ENCODE measurements around the gene KLHL26.

KLHL26 gene

DNA sequence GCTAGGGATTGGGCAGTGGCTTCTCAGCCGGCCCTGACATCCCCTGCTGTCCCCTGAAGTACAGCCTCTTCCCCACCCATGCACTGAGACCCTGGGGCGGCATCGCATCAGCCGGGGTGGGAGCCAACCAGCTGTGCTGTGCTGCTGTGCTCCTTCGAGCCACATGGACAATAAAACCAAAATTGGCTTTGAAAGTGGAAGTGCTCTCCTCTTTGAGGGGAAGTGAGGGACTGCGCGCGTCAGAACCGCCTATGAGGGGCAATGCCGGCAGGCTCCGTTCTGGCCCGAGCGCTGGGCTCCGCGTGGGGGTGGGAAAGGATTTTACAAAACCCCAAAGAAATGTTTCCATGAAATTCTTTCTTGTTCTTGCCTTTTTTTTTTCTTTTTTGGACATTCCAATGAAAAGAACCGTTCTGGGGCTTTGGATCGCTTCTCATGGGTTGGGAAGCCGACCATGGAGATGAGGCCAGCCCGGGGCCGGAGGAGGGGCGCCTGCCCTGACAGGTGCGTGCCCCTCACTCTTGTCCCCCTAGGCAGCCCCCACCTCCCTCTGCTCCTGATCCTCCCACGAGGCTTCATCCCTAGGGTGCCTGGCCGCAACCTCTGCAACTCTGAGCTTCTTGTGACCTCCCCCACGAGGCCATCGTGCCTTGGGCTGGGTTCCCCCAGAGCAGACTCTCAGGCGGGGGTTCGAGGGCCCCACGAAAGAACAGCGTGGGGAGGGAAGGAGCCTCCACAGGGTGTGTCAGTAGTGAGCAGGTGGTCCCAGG is 22.6 kb downstream of the KLHL26 start:
- peaks cover 14 to 98% (median 83%) of the 10 kb centered on the region in 4 donors for H3K4me1 ChIP-seq
- DNase-seq = peak; percentile 62 to 90
- H3K4me3 ChIP-seq = peak overlapping the region; percentile 16 to 39
- no peaks in the 10 kb centered on the region for H3K27me3 ChIP-seq
- intact Hi-C loops (cut with DNase I; ENCODE audit: low total_unique reads) = no loop called here
- no peaks in the 10 kb centered on the region for H3K9me3 ChIP-seq
- TF ChIP-seq, protein P1, sequence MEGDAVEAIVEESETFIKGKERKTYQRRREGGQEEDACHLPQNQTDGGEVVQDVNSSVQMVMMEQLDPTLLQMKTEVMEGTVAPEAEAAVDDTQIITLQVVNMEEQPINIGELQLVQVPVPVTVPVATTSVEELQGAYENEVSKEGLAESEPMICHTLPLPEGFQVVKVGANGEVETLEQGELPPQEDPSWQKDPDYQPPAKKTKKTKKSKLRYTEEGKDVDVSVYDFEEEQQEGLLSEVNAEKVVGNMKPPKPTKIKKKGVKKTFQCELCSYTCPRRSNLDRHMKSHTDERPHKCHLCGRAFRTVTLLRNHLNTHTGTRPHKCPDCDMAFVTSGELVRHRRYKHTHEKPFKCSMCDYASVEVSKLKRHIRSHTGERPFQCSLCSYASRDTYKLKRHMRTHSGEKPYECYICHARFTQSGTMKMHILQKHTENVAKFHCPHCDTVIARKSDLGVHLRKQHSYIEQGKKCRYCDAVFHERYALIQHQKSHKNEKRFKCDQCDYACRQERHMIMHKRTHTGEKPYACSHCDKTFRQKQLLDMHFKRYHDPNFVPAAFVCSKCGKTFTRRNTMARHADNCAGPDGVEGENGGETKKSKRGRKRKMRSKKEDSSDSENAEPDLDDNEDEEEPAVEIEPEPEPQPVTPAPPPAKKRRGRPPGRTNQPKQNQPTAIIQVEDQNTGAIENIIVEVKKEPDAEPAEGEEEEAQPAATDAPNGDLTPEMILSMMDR (IDR thresholded peaks at IDR 0.05) = peak in 1 of 2 experiments; percentile 8
- peak overlapping the region; percentile 96 to 99 for H3K27ac ChIP-seq
- peaks cover under 1 to 2% (median 2%) of the 10 kb centered on the region in 3 donors for H3K36me3 ChIP-seq

DNA sequence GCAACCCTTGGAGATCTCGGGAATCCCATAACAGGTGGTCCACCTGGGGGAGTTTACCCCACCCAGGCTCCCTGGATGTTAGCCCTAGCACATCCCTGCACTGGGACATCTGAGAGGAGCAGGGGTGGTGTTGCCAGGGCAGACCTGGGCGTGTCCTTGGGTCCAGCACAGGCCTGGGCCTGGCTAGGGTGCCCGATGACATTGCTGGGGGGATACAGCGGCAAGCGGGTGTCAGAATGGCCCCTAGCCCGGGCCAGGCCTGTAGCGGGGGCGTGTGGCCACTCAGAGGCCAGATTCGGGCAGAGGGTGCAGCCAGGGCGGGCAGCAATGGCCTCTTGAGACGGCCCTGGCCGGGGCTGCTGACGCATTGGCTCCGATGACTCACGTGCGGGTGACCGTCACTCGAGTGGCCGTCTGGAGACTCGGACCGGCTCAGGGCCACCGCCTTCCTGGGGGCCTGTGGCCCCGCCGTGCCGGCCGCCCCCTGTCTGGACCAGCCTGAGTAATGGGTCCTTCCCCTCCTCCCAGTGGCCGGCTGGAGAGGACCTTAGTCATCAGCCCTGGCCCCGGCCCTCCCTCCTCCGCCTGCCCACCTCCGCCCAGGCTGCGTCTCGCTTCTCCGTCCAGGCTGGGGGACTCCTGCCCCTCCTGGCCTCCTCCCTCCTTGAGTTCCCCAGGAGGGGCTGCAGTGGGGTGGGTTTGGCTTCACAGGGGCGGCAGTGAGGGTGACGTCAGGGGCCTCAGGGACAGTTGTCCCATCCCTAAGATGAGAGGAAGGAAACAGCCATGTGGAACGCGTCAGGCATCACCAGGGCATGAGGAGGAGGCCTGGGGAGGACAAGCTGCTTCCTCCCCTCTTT is 23.5 kb downstream of the KLHL26 start:
- Histone ChIP-seq H3K36me3 (peaks cover 5 to 8% (median 6%) of the 10 kb centered on the region in 3 donors), H3K27ac (peak overlapping the region; percentile 96 to 99), H3K27me3 (no peaks in the 10 kb centered on the region), H3K4me1 (peaks cover 14 to 100% (median 88%) of the 10 kb centered on the region in 4 donors), H3K9me3 (no peaks in the 10 kb centered on the region), H3K4me3 (peak overlapping the region; percentile 16 to 39)
- DNase-seq = peak; percentile 86 to 98
- TF ChIP-seq, protein P1 (IDR thresholded peaks at IDR 0.05) = peak in 1 of 2 experiments; percentile 4
- intact Hi-C loops (cut with DNase I; ENCODE audit: low total_unique reads) = no loop called here

DNA sequence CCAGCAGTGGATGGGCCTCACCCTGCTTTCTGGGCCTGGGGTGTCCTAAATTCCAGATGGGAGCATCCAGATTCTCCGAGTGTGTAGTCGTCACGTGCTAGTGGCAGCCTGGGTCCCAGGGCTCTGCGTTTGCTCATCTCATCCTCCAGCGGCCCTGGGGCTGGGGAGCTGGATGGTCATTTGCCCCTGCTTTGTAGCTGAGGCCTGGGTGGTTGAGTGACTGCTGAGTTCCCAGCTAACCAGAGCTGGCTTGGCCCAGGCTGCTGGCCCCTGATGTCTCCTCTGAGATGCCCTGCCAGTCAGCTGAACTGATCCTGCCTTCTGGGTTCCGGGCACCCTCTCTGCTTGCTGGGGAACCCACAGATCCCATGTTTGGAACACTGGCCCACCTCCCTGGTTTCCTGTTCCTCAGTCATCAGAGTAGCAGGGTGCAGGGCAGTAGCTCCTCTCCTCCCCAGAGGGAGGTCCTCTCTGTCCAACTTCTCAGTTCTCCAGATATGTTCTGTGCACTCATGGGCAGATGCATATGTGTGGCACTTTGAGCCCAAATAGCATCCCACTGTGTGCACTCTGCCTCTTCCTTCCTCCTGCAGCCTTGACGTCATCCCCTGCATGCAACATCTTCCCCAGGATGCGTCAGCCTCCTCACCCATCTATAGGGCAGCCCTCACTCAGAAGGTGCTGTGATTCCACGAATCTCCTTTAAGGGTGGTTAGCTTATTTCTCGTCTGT is 24.3 kb downstream of the KLHL26 start:
- no peaks in the 10 kb centered on the region for H3K27me3 ChIP-seq
- peak overlapping the region; percentile 96 to 99 for H3K27ac ChIP-seq
- peaks cover 14 to 100% (median 95%) of the 10 kb centered on the region in 4 donors for H3K4me1 ChIP-seq
- no peak for DNase-seq
- H3K36me3 ChIP-seq = peaks cover 5 to 9% (median 6%) of the 10 kb centered on the region in 3 donors
- H3K9me3 ChIP-seq = no peaks in the 10 kb centered on the region
- peak overlapping the region; percentile 15 to 39 for H3K4me3 ChIP-seq
- TF ChIP-seq, protein P1 (IDR thresholded peaks at IDR 0.05) = no peak
- intact Hi-C loops (cut with DNase I; ENCODE audit: low total_unique reads) = no loop called here

DNA sequence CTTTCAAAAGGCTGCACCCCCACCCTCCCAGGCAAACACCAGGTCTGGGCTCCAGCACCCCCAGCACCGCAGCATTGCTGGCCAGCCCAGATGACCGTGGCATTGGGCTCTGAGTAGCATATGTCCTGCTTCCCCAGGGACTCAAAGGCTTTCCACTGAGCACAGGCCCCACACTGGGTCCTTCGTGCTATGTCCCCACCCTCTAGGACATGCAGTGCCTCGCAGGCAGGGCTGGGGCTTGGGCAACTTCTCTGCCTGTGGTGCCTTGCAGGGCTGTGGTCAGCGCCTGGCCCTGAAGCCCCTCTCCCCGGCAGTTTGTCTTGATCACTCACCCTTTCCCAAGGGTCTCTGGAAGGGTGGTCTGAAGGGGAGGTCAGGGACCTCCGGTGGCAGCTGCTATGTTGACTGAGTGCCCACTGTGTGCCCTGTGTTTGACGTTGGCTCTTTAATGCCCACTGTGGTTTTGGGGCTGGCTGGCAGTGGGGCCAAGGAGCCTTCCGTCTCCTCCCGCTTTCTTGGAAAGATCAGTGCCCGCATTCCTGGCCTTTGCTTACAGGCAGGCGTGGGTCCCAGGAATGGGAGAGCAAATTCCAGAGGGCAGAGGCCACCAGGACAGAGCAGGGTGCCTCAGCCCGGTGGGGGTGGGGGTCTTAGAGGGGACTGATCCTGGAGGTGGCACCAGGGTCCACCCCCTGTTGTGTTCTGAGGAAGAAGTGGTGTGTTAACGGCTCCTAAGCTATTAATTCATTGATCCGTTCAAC is 26.3 kb downstream of the KLHL26 start:
- peak overlapping the region in 1 of 2 donors; percentile 10 for H3K4me3 ChIP-seq
- no peaks in the 10 kb centered on the region for H3K9me3 ChIP-seq
- no peaks in the 10 kb centered on the region for H3K27me3 ChIP-seq
- peak; percentile 65 to 94 for DNase-seq
- peaks cover 14 to 95% (median 82%) of the 10 kb centered on the region in 4 donors for H3K4me1 ChIP-seq
- H3K36me3 ChIP-seq = peaks cover 17 to 24% (median 17%) of the 10 kb centered on the region in 3 donors
- TF ChIP-seq, protein P1 (IDR thresholded peaks at IDR 0.05) = no peak
- H3K27ac ChIP-seq = peak overlapping the region; percentile 96 to 99
- intact Hi-C loops (cut with DNase I; ENCODE audit: low total_unique reads) = no loop called here
